GM12872 (cell line): Measurements from ENCODE around the gene PAPOLA.

Source experiments
- TF ChIP-seq, protein P1 (sequence below): IDR thresholded peaks from 3 replicates; pipeline ENCODE4 v1.5.1; 2011; ENCODE audit warnings: low read depth, mild to moderate bottlenecking, low read length, moderate library complexity; ENCODE audit not compliant: insufficient read depth

PAPOLA gene

DNA sequence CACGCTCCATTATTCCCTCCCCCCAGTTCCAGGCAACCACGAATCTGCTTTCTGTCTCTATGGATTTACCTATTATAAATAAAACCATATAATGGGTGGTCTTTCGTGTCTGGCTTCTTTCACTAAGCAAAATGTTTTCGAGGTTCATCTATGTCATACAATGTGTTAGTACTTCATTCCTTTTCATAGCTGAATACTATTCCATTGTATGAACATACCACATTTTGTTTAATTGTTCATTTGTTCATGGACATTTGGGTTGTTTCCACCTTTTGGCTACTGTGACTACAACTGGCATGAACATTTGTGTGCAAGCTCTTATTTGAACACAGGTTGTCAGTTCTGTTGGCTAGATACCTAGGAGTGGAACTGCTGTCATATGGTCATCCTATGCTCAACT is 12.9 kb upstream of the PAPOLA start:
- TF ChIP-seq, protein P1, sequence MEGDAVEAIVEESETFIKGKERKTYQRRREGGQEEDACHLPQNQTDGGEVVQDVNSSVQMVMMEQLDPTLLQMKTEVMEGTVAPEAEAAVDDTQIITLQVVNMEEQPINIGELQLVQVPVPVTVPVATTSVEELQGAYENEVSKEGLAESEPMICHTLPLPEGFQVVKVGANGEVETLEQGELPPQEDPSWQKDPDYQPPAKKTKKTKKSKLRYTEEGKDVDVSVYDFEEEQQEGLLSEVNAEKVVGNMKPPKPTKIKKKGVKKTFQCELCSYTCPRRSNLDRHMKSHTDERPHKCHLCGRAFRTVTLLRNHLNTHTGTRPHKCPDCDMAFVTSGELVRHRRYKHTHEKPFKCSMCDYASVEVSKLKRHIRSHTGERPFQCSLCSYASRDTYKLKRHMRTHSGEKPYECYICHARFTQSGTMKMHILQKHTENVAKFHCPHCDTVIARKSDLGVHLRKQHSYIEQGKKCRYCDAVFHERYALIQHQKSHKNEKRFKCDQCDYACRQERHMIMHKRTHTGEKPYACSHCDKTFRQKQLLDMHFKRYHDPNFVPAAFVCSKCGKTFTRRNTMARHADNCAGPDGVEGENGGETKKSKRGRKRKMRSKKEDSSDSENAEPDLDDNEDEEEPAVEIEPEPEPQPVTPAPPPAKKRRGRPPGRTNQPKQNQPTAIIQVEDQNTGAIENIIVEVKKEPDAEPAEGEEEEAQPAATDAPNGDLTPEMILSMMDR: no peak

DNA sequence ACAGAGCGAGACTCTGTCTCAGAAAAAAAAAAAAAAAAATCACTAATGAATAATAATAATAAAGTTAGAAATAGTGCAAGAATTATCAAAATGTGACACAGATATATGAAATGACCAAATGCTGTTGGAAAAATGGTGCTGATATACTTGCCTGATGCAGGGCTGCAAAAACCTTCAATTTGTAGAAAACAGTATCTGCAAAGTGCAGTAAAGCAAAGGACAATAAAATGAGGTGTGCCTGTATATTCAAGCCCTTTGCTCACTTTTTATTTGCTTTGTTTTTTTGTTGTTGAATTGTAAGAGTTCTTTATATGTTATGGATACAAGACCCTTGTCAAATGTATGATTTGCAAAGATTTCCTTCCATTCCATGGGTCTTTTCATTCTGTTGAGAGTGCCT is 9.0 kb upstream of the PAPOLA start:
- TF ChIP-seq, protein P1: no peak

DNA sequence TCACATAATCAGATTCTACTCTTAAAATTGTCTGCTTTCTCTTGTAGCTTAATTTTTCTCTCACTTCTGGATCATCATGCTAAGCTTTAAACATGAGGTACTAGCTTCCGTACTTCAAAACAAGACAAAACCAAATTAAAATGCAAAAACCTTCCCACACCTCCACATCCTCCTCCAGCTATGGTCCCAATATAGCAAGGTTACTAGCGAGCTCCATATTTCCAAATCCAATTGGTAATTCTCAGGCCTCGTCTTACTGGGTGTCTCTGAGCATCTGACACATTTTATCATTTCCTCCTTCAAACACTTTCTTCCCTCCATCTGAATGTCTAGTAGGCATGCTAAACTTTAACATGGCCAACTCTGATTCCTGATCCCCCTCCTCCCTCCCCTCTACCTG is 7.9 kb upstream of the PAPOLA start:
- TF ChIP-seq, protein P1: no peak

DNA sequence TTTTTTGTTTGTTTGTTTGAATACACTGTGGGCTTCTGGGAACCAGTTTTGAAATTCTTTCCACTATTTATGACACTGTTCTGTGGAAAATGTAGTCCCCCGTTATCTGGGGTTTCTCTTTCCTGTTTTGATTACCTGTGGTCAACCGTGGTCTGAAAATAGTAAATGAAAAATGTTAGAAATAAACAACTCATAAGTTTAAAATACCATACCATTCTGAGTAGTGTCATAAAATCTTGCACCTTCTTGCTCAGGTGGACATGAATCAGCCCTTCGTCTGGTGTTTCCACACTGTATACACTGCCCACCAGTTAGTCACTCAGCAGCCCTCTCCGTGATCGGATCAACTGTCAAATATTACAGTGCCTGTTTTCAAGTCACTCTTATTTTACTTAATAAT is 5.1 kb upstream of the PAPOLA start:
- TF ChIP-seq, protein P1: no peak

DNA sequence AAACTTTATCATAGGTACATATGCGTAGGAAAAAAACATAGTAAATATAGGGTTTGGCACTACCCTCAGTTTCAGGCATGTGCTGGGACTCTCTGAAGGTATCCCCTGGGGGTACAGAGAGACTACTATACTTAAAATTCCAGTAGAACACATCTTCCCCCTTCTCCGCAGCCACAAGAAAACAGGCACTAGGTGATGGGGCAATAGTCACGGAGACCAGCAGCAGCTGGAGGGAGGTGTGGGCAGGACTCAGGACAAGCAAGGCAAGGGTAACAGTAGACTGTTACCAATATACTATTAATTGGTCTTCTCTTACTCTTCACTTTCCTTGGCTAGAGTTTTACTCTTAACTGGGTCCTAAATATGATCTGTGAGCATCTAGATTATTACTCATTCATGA is 4.6 kb upstream of the PAPOLA start:
- TF ChIP-seq, protein P1: no peak

DNA sequence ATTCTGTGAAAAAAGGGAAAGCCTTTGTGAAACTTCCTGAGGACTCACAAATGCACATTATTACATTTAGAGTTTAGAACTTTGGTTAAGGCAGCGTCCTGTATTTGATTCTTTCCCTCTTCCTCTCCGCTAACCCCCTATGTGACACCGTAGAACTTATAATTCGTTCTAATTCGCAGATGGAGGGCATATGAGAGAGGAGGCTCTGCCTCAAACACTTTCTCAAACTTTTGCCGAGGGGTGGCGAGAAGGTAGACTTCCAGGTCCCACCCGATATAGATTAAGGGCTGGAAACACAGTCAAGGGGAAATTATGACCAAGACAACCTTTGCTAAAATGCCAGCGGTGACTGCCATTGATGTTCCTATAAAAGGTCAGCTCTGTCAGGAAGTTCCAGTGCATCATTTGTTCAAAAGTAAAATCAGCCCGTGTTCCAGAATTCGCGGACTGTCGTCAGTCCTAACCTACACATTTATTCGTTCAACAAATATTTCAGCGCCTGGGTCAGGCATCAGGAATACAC is 904 bp upstream of the PAPOLA start:
- TF ChIP-seq, protein P1: no peak

DNA sequence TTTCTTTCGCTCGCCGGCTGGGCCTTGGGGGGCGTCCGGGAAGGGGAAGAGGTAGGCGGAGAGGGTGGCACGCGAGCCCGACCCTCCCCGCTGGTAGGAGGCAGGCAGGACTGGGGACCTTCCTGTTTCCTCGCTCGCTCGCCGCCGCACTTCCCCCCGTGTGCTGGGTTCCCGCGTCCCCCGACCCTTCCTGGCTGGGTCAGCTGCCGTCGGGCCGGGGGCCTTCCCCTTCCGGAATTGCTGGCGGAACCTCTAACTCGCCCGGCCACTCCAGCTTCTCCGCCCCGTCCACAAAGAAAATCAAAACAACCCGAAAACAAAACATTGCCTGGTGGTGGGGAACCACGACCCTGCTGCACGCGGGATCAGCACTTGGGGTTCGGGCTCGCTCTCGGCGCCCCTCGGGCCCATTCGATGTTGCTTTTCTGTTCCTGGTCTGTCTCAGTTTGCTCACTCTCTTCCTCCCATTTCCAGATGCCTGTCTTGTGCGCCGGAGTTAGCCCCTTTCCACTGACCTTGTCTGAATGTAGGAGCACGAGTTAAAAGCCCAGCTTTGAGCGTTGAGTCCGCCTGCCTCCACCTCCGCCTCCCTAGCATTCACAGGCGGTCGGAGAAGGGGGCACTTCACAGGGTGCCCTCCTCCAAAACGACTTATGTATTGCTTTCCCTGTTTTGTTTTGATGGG is 581 bp downstream of the PAPOLA start:
- TF ChIP-seq, protein P1: no peak
